Lower leg skin (tissue), 4 donors: ENCODE data around the gene WNK2. TPM values are rescaled to one million over a fixed set of nuclear protein-coding genes. Genes with fewer than 3 reads are reported as not detected.

Source experiments
- DNase-seq, 2 donors: peaks; one replicate each; pipeline ENCODE4 v3.0.0-alpha.2; 2019; ENCODE audit warnings: low spot score in 2 of 2
- H3K4me3 ChIP-seq: fragments of 200-600 bp; sonication (generic); 2 replicates; pipeline ENCODE4 v1.5.1; 2017; ENCODE audit warnings: mild to moderate bottlenecking, low read depth; ENCODE audit not compliant: poor library complexity, severe bottlenecking
- POLR2A ChIP-seq, 2 donors: fragments of 450-650 bp; IDR thresholded peaks; one replicate each; pipeline ENCODE4 v1.6.1; 2016 to 2017; ENCODE audit warnings: antibody characterized with exemption in 2 of 2, mild to moderate bottlenecking in 1 of 2, moderate library complexity in 1 of 2
- WGBS, 2 donors: methylation state at CpG; one replicate each; pipeline ENCODE4 v1.1.5; 2018; 5-methylcytosine and 5-hydroxymethylcytosine counted together
- intact Hi-C: fragments of 100-400 bp; cut with DNase I; formaldehyde crosslinking; loops from one replicate; pipeline ENCODE4 v1.15.0; 2023; ENCODE audit warnings: low total_unique reads
- total RNA-seq, 4 donors: library from RNA; depleted of rRNA; stranded (reverse); fragments of >200 nt; gene quantifications; one replicate each; pipeline ENCODE4 v1.1.0, GENCODE V29; 2016
- TF ChIP-seq, protein P1 (sequence below), 3 donors: fragments of 450-650 bp; IDR thresholded peaks; one replicate each; pipeline ENCODE4 v1.5.1; 2016; ENCODE audit warnings: antibody characterized with exemption in 3 of 3, mild to moderate bottlenecking in 3 of 3, moderate library complexity in 2 of 3

WNK2 gene
- total RNA-seq, 4 donors from 2014 or later, result 35.3 to 53.6 (median 42.6) TPM

DNA sequence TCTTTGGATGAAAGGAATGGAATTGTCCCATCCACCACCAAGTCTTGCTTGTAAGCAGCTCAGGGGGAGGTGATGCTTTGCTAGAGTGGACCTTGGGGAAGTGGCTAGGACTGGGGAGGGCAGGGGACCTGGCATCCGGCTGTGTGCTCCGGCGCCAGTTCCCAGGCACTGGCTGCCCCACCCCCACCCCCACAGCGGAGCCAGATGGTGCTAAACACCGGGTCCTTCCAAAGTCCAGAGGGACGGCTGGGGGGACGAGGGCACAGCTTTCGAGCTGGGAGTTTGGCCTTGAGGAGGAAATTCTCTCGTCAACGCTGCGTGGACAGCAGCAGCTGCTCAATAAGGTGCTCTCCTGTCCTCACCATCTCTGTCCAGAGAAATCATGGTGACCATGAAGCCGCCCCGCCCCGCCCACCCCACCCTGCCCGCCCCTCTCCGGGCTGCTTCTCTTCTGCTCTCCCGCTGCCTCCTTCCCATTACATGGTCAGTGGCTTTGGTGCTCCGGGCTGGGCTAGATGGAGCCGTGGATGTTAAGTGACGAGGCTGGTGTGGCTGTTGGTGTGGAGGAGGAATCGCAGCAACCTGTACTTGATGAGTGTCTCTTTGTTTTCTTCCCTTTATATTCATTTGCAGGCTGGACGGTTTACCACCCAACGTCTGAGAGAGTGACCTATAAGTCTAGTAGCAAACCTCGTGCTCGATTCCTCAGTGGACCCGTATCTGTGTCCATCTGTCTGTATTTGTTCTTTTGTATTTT is 115.7 kb downstream of the WNK2 start:
- TF ChIP-seq, protein P1, sequence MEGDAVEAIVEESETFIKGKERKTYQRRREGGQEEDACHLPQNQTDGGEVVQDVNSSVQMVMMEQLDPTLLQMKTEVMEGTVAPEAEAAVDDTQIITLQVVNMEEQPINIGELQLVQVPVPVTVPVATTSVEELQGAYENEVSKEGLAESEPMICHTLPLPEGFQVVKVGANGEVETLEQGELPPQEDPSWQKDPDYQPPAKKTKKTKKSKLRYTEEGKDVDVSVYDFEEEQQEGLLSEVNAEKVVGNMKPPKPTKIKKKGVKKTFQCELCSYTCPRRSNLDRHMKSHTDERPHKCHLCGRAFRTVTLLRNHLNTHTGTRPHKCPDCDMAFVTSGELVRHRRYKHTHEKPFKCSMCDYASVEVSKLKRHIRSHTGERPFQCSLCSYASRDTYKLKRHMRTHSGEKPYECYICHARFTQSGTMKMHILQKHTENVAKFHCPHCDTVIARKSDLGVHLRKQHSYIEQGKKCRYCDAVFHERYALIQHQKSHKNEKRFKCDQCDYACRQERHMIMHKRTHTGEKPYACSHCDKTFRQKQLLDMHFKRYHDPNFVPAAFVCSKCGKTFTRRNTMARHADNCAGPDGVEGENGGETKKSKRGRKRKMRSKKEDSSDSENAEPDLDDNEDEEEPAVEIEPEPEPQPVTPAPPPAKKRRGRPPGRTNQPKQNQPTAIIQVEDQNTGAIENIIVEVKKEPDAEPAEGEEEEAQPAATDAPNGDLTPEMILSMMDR (IDR thresholded peaks at IDR 0.05), result no peak
- TF ChIP-seq POLR2A (IDR thresholded peaks at IDR 0.05), result no peak
- DNase-seq, result peak in 1 of 2 donors; percentile 71
- no peak overlapping the region for H3K4me3 ChIP-seq
- WGBS, 2 donors, result 81 to 85% methylated on average over 20 to 26 of the region's 26 CpGs
- intact Hi-C loops, result loop anchor here (5.0 kb wide), 1 partner anchor 142 kb away; no protein-coding TSS in a partner anchor

DNA sequence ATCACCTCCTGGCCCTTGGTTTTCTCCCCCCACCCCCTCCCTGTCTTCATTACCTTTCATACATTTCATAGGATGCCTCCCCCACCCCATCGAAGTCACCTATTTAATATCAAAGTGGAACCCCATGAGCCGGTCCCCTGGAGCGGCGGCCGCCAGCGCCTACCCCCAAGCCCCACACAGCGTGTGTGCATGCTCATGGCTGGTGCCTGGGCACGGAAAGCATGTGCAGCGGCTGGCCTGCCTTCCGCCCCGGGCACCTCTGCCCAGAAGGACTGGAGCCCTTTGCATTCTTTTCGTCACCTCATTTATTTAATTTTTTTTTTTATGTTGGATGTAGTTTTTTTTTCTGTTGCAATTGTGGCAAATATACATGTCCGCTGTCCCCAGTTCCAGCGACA is 116.2 kb downstream of the WNK2 start:
- 92% methylated on average over 14 of the region's 14 CpGs for WGBS, 2 donors
- no peak overlapping the region for H3K4me3 ChIP-seq
- peak in 1 of 2 donors; percentile 67 for DNase-seq
- intact Hi-C loops, result loop anchor here (5.0 kb wide), 1 partner anchor 143 kb away; no protein-coding TSS in a partner anchor
- TF ChIP-seq, protein P1 (IDR thresholded peaks at IDR 0.05), result no peak
- no peak for TF ChIP-seq POLR2A (IDR thresholded peaks at IDR 0.05)

DNA sequence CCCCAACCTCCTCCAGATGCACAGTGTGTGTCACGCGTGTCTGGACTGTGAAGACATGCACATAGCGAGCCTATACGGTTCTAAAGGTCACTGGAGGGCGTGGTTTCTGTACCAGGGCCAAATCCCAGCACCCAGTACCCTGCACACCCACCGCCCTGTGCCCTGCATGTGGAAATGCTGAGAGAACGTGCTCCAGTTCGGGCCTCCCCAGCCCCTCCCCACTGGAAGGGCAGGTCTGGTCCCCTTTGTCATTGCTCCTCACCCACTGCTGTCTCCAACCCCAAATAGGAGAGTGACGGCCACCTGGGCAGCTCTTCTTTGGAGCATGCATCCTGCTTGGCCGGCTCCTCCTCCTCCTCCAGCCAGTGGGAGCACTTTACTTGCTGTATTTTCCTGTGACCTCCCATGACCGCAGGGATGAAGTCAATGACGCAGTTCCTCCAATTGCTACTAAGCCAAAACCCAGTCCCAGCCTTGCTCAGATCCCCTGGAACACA is 116.7 kb downstream of the WNK2 start:
- TF ChIP-seq POLR2A (IDR thresholded peaks at IDR 0.05), result no peak
- TF ChIP-seq, protein P1 (IDR thresholded peaks at IDR 0.05), result no peak
- 62% methylated on average over 12 of the region's 12 CpGs for WGBS, 2 donors
- DNase-seq, result peak in 1 of 2 donors; percentile 75
- intact Hi-C loops, result loop anchor here (5.0 kb wide), 1 partner anchor 143 kb away; no protein-coding TSS in a partner anchor
- H3K4me3 ChIP-seq, result no peak overlapping the region

DNA sequence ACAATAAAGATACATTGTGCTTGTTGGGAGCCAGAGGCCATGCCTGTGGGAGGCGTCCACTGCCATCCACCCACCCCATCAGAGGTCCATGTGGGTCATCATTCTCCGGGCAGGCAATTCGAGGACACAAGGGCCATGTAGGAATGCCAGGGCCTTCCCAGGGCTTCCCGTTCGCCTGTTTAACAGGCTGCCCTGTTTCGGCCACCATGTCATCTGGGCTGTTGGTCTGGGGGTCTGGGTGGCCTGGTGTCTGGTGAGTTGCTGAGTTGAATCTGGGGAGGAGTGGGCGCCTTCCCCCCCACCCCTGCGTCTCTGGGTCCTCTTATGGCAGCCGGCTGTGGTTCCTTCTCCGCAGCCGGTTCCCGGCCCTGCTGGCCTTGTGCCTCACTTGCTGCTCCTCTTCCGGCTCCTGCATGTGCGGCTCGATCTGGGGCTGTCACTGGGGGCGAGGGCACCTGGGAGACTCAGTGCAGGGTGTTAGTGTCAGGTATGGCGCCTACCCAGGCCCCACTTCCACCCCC is 117.4 kb downstream of the WNK2 start:
- 87 to 90% methylated on average over 17 of the region's 17 CpGs for WGBS, 2 donors
- TF ChIP-seq, protein P1 (IDR thresholded peaks at IDR 0.05), result no peak
- no peak for TF ChIP-seq POLR2A (IDR thresholded peaks at IDR 0.05)
- intact Hi-C loops, result loop anchor here (5.0 kb wide), 1 partner anchor 144 kb away; no protein-coding TSS in a partner anchor
- peak in 1 of 2 donors; percentile 83 for DNase-seq
- no peak overlapping the region for H3K4me3 ChIP-seq

DNA sequence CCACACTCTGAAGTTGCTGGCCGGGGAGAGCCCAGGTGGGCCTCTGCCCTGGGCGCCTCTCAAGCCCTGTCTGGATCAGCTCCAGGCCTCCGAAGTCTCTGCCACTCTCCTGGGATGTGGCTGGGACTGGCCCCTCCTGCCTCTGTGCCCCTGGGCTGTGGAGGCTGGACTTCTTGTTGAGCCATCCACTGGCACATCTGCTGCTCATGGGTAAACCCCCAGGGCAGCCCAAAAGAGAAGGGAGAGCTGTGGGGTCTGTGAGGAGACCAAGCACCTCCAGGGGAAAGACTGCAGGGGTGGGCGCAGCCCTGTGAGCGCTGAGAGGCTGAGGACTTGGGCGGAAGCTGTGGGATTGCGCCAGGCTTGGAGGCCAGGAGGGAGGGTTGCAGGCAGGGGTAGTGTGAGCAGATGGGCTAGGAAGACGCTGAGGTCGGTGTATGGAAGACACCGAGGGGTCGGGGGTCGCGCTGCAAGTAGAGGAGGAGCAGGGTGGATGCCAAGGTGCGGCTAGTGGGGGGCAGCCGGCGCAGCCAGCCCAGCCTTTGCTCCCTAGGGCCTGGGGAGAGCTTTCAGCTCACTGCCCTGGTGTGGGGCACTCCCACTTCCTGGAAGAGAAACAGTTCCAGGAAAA is 118.1 kb downstream of the WNK2 start:
- WGBS, 2 donors, result 77% methylated on average over 16 of the region's 16 CpGs
- peak in 1 of 2 donors; percentile 79 for DNase-seq
- TF ChIP-seq, protein P1 (IDR thresholded peaks at IDR 0.05), result no peak
- no peak for TF ChIP-seq POLR2A (IDR thresholded peaks at IDR 0.05)

More for the DNA sequence above, 118.1 kb downstream of the WNK2 start:
- no peak overlapping the region for H3K4me3 ChIP-seq
- intact Hi-C loops, result loop anchor here (5.0 kb wide), 1 partner anchor 145 kb away; no protein-coding TSS in a partner anchor
